NCI-H2227 (cell line): ENCODE measurements around the gene KDM2B.
"Not testable (repeated sequence)": the region's sequence is repeated elsewhere in the genome, so short reads cannot be mapped to it uniquely, and the experiment has no call there.

Experiments
- DNase-seq: peaks from one replicate; lab custom pipeline; 2025; ENCODE audit not compliant: unreplicated experiment; lab: John Stamatoyannopoulos, UW

The KDM2B gene

GRCh38 chr12:121507984-121508383, 72.8 kb downstream of the KDM2B start:
- DNase-seq = no peak

- DNase-seq = no peak
Measured at GRCh38 chr12:121507245-121507644, 73.6 kb downstream of the KDM2B start.

- DNase-seq = no peak
Measured at GRCh38 chr12:121505513-121505912, 75.3 kb downstream of the KDM2B start.

GRCh38 chr12:121504505-121504904, 76.3 kb downstream of the KDM2B start:
- no peak for DNase-seq

GRCh38 chr12:121503395-121503794, 77.4 kb downstream of the KDM2B start:
- DNase-seq = no peak

- no peak for DNase-seq
Measured at GRCh38 chr12:121501946-121502345, 78.9 kb downstream of the KDM2B start.

DNA sequence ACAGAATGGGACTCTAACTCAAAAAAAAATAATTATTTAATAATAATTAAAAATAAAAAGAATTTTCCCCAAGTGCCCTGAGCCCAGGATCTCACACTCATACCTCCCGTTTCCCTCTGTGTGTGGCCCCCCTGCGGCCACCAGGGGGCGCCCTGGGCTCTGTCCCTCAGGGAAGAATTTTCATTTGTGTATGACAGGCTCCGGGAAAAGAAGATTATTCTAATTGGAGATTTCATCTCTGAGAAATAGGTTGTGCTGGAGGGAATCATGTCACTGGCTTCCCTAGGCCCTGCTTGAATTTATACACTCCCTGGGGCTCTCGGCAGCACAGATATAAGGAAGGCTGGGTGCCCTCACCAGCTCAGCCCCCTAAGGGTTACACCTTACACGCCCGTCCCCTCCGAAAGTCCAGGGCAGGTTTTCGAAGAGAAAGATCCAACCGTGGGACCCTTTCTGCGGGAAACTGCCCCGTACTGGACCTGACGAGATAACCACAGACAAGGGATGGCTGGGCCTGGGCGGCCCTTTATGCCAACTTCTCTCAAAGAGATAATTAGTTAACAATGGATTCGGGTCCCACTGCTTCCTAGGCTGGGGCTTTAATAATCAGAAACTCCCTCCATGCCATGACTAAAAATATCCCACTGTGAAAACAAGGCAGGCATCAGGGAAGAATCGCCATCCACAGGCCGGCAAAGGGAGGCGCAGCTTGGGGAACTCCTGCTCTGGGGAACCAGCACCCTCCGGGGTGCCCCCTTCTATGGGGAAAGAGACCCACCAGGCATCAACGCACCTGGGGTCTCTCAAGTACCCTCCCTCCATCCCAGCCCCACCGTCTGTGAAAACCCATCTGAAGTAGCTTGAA, 80.7 kb downstream of the KDM2B start:
- DNase-seq = peak; percentile 90

- DNase-seq = no peak
Measured at GRCh38 chr12:121495746-121496145, 85.1 kb downstream of the KDM2B start.

- peak; percentile 54 for DNase-seq
Measured at GRCh38 chr12:121494093-121494787, 86.6 kb downstream of the KDM2B start.

GRCh38 chr12:121490401-121491281, 90.2 kb downstream of the KDM2B start:
- no peak for DNase-seq

- DNase-seq = no peak
Measured at GRCh38 chr12:121489874-121490273, 90.9 kb downstream of the KDM2B start.

DNA sequence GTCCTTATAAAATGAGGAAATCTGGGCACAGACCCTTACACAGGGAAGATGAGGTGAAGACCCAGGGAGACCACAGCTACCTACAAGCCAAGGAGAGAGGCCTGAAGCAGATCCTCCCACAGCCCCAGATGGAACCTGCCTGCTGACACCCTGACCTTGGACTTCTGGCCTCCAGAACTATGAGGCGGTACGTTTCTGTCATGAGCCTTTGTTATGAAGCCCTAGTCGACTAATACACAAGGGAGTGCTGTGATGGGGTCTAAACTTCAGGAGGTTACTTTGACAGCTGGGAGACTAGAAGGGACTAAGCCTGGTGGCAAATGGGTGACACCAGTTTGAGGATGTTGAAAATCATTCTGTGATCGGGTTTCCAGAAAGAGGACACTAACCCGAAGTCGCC, 95.9 kb downstream of the KDM2B start:
- DNase-seq = no peak

GRCh38 chr12:121484564-121484963, 96.3 kb downstream of the KDM2B start:
- not testable (repeated sequence) for DNase-seq

- DNase-seq = no peak
Measured at GRCh38 chr12:121483949-121484348, 96.9 kb downstream of the KDM2B start.

DNA sequence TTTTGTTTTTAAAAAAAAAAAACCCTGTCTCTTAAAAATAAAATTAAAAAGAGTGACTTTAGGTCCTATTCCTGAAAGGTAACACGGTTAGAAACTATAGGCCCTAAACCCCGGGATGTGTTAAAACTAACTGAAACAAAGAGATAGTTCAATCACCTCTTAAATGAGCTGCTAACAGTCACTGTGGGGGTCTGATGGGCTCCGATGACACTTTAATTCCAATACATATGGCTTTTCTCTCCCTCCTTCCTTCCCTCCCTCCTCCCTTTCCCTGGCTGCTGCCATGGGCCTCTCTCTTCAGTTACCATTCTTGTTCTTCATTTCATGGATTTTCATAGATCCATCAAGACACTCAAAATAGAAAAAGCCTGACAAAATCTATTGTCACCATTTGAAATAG, 104.3 kb downstream of the KDM2B start:
- DNase-seq = no peak

DNA sequence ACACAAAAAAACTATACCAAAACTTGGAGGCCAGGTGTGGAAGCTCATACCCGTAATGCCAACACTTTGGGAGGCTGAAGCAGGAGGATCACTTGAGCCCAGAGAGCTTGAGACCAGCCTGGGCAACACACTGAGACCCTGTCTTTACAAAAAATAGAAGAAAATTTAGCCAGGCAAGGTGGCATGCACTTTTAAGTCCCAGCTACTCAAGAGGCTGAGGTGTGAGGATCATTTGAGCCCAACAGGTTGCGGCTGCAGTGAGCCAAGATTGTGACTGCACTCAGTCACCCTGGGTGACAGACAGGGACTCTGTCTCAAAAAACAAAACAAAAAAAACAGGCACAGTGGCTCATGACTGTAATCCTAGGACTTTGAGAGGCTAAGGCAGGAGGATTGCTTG, 105.5 kb downstream of the KDM2B start:
- no peak for DNase-seq

GRCh38 chr12:121472150-121472905, 108.5 kb downstream of the KDM2B start:
- no peak for DNase-seq

DNA sequence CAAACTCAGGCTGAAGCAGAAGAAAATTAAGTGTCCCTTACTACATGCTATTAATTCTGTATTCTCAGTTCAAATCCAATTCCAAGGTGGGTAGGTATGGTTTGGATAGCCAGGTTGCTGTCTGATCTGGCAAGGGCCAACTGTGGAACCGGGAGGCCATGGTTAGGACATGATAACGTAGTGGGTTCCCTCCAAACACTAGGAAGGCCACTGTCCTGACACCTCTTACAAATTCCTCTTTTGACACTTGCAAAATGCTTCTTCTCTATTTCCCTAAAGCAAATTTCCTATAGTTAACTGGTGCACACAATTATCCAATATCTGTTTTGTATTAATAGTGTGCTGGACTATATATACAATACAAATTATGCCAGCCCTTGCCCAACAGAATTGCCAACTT, 110.1 kb downstream of the KDM2B start:
- no peak for DNase-seq

DNA sequence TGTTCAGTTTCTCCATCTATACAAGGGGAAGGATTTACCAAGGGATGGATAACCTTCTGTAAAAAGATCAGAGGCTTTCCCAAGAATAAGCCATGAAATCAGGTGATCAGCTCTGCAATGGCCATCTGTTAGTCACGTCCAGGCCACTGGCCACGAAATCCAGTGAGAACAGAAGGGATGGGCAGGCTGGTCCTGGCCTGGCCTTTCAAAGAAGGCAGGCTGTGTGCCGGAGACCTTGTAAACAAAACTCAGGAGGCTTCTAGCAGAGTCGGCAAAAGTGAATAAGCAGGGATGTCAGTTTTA, 112.4 kb downstream of the KDM2B start:
- DNase-seq = no peak

DNA sequence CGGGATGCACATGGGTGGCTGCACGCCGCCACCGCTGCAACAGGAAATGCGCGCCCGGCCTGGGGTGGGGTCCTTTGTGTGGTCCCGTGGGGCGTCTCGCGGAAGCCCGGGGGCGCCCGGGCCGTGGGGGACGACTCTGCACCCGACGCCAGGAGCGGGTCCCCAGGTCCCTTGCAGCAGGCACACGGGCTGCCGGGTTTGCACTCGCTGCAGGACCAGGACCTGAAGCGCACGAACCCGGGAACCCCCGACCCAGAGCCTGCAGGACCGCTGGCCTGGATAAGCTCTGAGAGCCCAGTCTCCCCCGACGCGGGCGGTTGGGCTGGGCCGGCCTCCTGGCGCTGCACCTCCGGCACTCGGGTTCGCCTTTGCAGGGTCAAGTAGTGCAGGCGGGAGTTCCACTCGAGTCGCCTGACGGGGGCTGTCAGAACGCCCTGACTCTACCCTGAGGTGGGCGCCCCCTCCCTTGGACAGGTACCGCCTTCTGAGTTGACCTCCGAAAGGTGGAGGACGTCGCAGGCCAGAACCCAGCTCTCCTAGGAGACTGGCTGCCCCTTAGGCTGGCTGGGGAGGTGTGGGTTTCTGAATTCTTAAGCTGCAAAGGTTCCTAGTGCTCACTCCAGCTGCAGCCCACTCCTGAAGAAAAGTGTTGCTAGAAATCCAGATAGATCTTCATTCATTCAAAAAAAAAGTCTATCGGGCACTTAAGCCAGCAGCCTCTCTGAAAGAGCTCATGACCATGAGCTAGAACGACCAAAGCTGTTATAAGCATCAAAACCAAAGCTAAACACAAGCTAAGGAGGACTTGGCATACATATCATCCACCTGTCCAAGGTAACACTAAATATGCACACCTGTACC, 113.0 kb downstream of the KDM2B start:
- peak; percentile 63 for DNase-seq
